ENCODE measurements around the gene KDM4C. TPM values are rescaled to one million over a fixed set of nuclear protein-coding genes. Genes with fewer than 3 reads are reported as not detected.

KDM4C gene
- total RNA-seq, 2 donors from 2014 or later = 12.8 to 31.5 TPM

- H3K4me1 ChIP-seq (ENCODE audit: control insufficient read depth, insufficient read depth, low read length) = no peaks in the 10 kb centered on the region
- H3K4me3 Mint-ChIP-seq = no peak overlapping the region
- peaks cover 16% of the 10 kb centered on the region for H3K36me3 Mint-ChIP-seq (ENCODE audit: low read depth)
- TF ChIP-seq CTCF (conservative IDR thresholded peaks at IDR 0.05) = no peak
- peaks cover 4% of the 10 kb centered on the region for H3K36me3 ChIP-seq (ENCODE audit: control insufficient read depth, insufficient read depth, low read length)
- no peak overlapping the region for H3K4me3 ChIP-seq (ENCODE audit: low read length)
- DNase-seq = no peak
- no CpG with 5 or more reads among the region's 1 CpG for WGBS, 2 experiments (ENCODE audit: insufficient coverage in 1 of 2, insufficient read length in 1 of 2)
- H3K9me3 Mint-ChIP-seq = peaks cover 4% of the 10 kb centered on the region
- H3K9ac ChIP-seq (ENCODE audit: extremely low read depth, low read length, poor library complexity, severe bottlenecking) = no peak overlapping the region
- H3K27ac ChIP-seq (ENCODE audit: low read depth, low read length) = no peak overlapping the region
- H3K4me1 Mint-ChIP-seq = peaks cover 4% of the 10 kb centered on the region
- H3K27me3 Mint-ChIP-seq (ENCODE audit: insufficient read depth) = no peaks in the 10 kb centered on the region
- H3K27me3 ChIP-seq (ENCODE audit: control insufficient read depth, insufficient read depth, low read length, poor library complexity, severe bottlenecking) = no peaks in the 10 kb centered on the region
- no peak overlapping the region for H3K27ac Mint-ChIP-seq
- H3K9me3 ChIP-seq (ENCODE audit: control insufficient read depth, low read length) = peaks cover 5% of the 10 kb centered on the region
These were observed 178.3 kb downstream of the KDM4C start for GRCh38 chr9:6936103-6936502.

- WGBS, 2 experiments (ENCODE audit: insufficient coverage in 1 of 2, insufficient read length in 1 of 2) = 92 to 96% methylated on average over 2 of the region's 2 CpGs
- Histone ChIP-seq H3K9ac (ENCODE audit: extremely low read depth, low read length, poor library complexity, severe bottlenecking) (no peak overlapping the region), H3K4me3 (ENCODE audit: low read length) (no peak overlapping the region), H3K9me3 (ENCODE audit: control insufficient read depth, low read length) (peaks cover 5% of the 10 kb centered on the region), H3K27ac (ENCODE audit: low read depth, low read length) (no peak overlapping the region), H3K4me1 (ENCODE audit: control insufficient read depth, insufficient read depth, low read length) (no peaks in the 10 kb centered on the region), H3K27me3 (ENCODE audit: control insufficient read depth, insufficient read depth, low read length, poor library complexity, severe bottlenecking) (no peaks in the 10 kb centered on the region), H3K36me3 (ENCODE audit: control insufficient read depth, insufficient read depth, low read length) (peaks cover 4% of the 10 kb centered on the region)
- H3K27me3 Mint-ChIP-seq (ENCODE audit: insufficient read depth) = no peaks in the 10 kb centered on the region
- DNase-seq = no peak
- H3K9me3 Mint-ChIP-seq = peaks cover 4% of the 10 kb centered on the region
- H3K27ac Mint-ChIP-seq = no peak overlapping the region
- H3K4me3 Mint-ChIP-seq = no peak overlapping the region
- H3K36me3 Mint-ChIP-seq (ENCODE audit: low read depth) = peaks cover 16% of the 10 kb centered on the region
- no peak for TF ChIP-seq CTCF (conservative IDR thresholded peaks at IDR 0.05)
- H3K4me1 Mint-ChIP-seq = no peaks in the 10 kb centered on the region
These were observed 179.4 kb downstream of the KDM4C start for GRCh38 chr9:6937209-6937608.

GRCh38 chr9:6938447-6938846 is 180.7 kb downstream of the KDM4C start:
- no peaks in the 10 kb centered on the region for H3K4me1 ChIP-seq (ENCODE audit: control insufficient read depth, insufficient read depth, low read length)
- H3K36me3 Mint-ChIP-seq (ENCODE audit: low read depth) = peaks cover 15% of the 10 kb centered on the region
- no peak overlapping the region for H3K4me3 ChIP-seq (ENCODE audit: low read length)
- peaks cover 4% of the 10 kb centered on the region for H3K9me3 Mint-ChIP-seq
- WGBS, 2 experiments (ENCODE audit: insufficient coverage in 1 of 2, insufficient read length in 1 of 2) = 92 to 94% methylated on average over 3 of the region's 3 CpGs
- no peaks in the 10 kb centered on the region for H3K27me3 Mint-ChIP-seq (ENCODE audit: insufficient read depth)
- DNase-seq = no peak
- H3K9ac ChIP-seq (ENCODE audit: extremely low read depth, low read length, poor library complexity, severe bottlenecking) = no peak overlapping the region
- H3K27ac Mint-ChIP-seq = no peak overlapping the region
- peaks cover 10% of the 10 kb centered on the region for H3K36me3 ChIP-seq (ENCODE audit: control insufficient read depth, insufficient read depth, low read length)
- H3K9me3 ChIP-seq (ENCODE audit: control insufficient read depth, low read length) = peaks cover 5% of the 10 kb centered on the region
- TF ChIP-seq CTCF (conservative IDR thresholded peaks at IDR 0.05) = no peak
- H3K4me3 Mint-ChIP-seq = no peak overlapping the region
- no peaks in the 10 kb centered on the region for H3K4me1 Mint-ChIP-seq
- no peak overlapping the region for H3K27ac ChIP-seq (ENCODE audit: low read depth, low read length)
- H3K27me3 ChIP-seq (ENCODE audit: control insufficient read depth, insufficient read depth, low read length, poor library complexity, severe bottlenecking) = no peaks in the 10 kb centered on the region

All from endodermal cell (in vitro differentiated cells).